Measurements from ENCODE around the gene ITPK1.
"Not testable (repeated sequence)": the region's sequence is repeated elsewhere in the genome, so short reads cannot be mapped to it uniquely, and the experiment has no call there.

The ITPK1 gene

DNA sequence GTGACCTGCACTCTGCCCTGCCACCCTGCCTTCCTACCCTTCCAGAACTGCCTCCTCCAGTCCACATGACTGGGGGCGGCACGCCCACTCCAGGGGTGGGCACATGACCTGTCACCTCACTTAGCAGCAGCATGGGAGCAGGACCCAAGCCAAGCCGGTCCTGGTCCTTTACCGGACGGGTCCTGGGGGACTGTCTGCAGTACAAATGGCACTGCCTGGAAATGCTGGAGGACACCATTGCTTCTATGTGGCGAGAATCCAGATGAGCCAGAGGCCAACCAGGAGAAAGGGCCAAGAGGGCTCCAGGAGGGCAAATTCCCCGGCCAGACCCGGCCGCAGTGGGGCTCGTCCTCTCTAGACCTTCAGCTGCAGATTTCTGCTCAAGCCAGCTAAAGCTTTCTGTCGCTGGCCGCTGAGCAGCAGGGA lies 33.1 kb downstream of the ITPK1 start:
- no peak for DNase-seq

DNA sequence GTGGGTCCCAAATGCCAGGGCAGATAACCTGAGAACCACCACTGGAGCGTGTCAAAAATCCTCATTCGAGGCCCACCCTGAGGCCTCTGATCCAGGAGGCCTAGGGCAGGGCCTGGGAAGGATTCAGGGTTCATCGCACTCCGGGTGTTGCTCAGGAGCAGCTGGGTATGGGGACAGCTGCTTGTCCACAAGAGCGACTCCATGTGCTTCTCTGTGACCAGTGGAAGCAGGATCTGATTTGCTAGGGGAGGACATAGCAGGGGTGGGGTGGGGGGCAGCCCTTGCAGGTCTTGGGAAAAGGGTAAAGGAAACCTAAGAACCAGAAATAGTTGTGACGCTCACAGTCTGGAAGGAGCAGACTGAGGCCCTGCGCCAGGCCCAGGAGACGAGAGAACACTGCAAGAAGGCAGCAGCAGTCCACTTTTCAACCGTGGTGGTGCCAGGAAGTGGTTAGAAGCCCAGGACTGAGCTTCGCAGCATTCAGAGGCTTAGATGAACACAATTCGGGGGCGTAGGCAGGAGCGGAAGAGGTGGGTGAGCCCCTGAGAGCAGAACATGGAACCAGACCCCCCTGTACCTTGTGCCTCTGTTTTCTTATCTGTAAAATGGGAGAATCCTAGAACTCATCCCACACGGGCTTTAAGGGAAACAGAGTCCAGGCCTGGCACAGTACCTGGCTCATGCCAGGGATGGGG lies 33.7 kb downstream of the ITPK1 start:
- DNase-seq: peak; percentile 19 to 27

GRCh38 chr14:93079865-93080403 lies 35.8 kb downstream of the ITPK1 start:
- no peak for DNase-seq

GRCh38 chr14:93079321-93079720 lies 36.4 kb downstream of the ITPK1 start:
- no peak for DNase-seq

- DNase-seq: no peak
These were observed 36.9 kb downstream of the ITPK1 start for GRCh38 chr14:93078870-93079269.

DNA sequence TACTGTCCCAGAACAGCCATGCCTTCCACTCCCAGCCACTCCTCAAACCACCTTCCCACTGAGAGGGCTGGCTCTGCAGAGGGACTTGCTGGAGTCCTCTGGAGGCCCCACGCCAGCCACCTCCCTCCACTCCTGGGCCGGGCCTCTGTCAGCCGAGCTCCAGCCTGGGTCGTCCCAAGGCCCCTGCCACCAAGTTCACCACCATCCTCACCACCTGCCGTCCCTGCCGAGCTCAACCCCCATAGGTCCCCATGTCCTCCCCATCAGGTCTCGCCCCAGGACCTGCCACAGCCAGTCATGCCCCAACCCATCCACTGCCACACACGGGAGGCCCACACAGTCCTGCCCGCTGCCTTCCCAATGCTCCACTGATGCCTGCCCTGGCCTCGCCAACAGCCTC lies 39.0 kb downstream of the ITPK1 start:
- no peak for DNase-seq

GRCh38 chr14:93075891-93076290 lies 39.8 kb downstream of the ITPK1 start:
- DNase-seq: no peak

DNA sequence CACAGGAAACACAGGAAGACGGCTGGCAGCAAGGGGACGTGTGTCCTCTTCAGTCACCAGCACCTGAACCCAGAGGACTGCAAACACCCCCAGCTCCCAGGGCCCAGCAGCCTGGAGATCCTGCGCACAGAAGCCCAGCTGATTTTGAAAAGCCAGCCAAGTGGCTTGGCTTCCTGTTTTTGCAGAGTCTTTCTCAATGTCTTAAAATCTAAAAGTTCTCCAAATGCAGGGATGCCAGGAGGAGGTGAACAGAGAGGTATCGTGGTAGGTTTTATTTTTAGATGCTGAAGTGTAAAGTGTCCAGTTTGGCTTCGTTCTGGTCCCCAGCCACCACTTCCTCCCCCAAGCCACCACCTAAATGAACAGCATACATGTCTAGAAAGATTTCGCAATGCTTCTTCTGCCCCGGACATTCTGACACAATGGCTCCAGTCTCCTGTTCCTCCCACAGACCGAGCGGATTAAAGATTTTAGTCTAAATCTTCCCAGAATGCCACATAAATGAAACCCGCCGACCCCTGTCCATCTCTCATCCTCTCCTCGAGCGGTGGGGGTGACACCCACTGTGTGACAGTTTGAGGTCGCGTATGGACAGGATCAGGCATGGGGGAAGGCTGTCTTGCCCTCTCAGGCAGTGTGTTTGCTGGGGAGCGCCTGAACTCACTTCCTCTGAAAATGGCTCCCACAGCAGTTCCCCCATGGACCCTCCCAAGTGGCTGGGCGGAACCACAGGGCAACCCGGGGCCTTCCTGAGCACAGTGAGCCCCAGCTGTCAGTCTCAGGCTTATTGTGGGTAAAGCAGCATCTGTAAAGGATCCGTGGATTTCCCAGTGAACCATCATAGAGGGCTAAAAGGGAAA lies 41.6 kb downstream of the ITPK1 start:
- DNase-seq: peak in 1 of 2 donors; percentile 39

DNA sequence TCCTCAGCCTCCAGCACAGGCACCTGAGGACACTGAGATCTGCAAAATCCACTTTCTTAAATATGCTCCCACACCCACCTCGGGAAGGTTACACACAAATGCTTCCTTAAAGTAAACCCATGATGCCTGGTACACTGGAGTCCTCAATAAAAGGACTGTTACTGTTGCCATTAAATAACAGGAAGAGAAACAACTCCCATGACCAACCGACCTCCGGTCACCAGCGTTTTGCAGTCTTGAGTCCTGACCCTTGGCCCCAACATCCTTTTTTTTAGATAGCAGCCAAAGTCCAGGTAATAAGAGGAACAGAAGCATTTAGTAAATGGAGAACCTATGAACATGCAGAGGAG lies 42.4 kb downstream of the ITPK1 start:
- DNase-seq: peak in 1 of 2 donors; percentile 17

- no peak for DNase-seq
These were observed 42.9 kb downstream of the ITPK1 start for GRCh38 chr14:93072659-93073357.

- no peak for DNase-seq
These were observed 47.0 kb downstream of the ITPK1 start for GRCh38 chr14:93068711-93069110.

GRCh38 chr14:93067088-93067487 lies 48.6 kb downstream of the ITPK1 start:
- DNase-seq: no peak

GRCh38 chr14:93065272-93065730 lies 50.4 kb downstream of the ITPK1 start:
- no peak for DNase-seq

DNA sequence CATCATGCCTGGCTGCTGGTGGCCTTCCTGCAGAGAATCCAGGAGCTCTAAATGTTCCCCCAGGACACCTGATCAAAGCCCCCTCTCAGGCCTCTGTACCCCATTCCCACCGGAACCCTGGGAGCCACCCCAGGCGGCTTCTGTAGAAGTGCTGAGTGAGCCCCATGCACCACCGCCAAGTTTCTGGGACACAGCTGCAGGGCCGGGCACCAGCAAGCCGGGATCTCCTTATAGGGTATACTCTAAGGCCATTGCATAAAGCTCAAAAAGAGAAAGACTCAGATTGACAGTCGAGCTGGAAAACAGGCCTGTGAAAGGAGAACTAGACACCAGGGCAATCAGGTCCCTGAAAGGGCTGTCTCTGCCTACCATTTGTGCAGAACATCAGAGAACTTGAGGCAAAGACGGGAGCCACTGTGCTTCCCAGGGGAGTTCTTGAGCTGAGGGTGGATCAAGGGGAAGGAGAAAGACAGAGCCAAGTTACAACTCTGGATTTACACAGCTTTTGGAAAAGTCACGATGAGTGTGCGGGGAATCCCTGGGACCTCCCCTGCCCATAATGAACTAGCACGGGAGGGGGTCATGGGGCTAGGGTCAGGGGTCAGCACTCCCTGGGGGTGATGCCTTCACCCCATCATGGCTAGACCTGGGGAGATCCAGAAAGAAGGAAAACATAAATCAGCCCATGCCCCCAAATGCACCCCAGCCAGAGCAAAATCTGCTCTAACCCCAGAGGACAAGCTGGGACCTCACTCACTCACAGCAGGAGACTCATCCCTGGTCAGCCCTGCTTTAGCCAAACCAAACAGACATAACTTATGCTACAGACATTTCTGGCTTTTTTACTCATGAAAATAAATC lies 51.1 kb downstream of the ITPK1 start:
- no peak for DNase-seq

DNA sequence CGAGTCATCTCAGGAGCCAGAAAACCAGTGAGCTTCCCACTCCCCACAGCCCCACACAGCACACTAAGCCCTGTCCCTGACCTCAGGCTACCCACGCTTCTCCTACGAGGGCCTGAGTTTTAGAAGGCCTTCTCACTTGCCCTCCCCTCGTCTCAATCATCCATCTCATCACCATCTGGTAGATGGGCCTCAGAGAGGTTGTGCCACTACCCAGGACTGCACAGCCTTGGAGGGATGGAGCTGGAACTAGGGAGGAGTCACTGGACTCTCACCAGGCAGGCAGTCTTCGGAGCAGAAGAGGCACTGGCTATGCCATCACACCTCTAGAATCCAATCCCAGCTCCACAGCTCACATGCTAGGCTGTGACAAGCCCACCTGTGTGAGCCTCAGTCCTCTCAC lies 52.3 kb downstream of the ITPK1 start:
- DNase-seq: no peak

DNA sequence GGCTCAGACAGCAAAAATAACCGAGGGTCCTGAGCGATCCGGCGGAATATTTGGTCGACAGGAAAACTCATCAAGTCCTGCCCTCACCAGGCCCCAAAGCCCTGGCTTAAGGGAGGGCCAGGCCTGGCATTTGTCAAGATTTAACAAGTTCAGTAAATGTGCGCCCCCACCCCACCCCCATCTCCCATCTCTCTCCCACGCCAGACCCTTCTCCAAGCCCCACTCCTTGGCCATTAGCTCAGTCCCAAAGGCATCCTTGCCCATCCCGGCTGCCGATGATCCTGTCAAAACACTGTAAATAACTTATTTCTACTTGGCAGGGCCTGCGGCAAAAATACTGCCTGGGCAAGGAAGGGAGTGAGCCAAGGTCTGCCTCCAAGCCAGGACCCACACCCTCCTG lies 52.8 kb downstream of the ITPK1 start:
- DNase-seq: no peak

DNA sequence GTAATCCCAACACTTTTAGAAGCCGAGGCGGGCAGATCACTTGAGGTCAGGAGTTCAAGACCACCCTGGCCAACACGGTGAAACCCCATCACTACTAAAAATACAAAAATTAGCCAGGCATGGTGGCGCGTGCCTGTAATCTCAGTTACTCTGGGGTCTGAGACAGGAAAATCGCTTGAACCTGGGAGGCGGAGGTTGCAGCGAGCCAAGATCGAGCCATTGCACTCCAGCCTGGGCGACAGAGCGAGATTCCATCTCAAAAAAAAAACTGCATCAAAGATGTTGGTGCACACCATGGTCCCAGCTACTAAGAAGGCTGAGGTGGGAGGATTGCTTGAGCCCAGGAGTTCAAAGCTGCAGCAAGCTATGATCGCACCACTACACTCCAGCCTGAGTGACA lies 53.7 kb downstream of the ITPK1 start:
- not testable (repeated sequence) for DNase-seq

DNA sequence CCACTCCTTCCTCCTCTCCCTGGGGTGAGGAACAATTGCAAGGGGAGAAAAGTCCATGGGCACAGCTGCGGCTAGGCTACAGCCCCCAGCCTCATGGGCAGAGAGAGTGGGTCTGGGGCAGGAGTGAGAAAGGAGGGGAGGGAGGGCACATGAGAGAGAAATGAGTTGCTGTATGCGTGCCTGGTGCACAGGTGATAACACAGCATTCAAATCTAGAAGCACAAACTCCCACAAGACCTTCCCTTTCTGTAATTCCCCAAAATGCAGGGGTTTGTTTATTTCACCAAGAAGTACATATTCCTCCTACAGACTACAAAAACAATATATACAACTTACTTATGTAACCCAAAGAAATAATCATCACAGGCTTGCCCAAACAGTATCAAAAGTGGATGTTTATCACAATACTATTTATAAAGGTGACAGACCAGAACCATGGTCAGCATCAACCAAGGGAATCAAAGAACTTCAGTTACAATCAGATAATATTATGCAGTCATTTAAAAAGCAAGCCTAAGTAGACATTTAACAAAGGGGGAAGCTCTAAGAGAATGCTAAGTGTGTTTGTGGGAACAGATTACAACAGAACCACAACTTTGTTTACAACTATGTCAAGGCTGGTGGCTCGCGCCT lies 54.2 kb downstream of the ITPK1 start:
- DNase-seq: no peak

- no peak for DNase-seq
These were observed 54.9 kb downstream of the ITPK1 start for GRCh38 chr14:93060841-93061240.

DNA sequence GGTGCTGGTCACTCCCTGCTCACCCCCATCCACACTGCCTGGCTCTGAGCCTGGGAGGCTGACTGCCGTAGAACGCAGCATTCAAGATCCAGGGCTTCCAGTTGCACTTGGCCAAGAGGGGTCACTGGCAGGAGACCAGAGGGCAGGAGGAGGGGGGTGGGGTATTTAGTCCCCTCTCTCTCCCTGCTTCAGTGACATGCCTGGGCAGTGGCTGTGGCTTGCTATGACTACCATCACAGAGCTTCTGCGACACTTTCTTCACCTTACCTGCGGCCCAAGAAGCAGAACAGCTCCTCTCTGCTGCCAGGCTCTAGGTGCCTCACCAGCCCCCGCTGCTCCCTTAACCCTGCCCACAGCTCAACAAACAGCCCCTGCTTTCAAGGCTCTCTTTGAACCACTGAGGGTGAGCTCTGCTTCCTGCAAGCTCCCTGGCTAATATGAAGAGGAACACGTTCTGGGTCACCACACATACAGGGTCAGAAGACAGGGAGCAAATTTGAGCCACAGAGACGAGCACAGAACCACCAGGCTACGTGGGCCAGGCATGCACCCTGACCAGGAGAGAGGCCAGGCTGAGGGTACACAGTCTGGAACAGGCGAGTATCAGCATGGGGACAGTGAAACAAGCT lies 55.7 kb downstream of the ITPK1 start:
- peak in 1 of 2 donors; percentile 9 for DNase-seq

- DNase-seq: no peak
These were observed 56.5 kb downstream of the ITPK1 start for GRCh38 chr14:93059260-93059659.

All from CD4-positive, alpha-beta T cell treated with Interleukin-1 beta for 1 hour (primary cell).